GM21717 (cell line): ENCODE measurements around the gene C12orf57.

Experiments used
- ATAC-seq: cut with Tn5 transposase; IDR thresholded peaks from one replicate; pipeline ENCODE4 v1.9.1; 2021; ENCODE audit warnings: mild to moderate bottlenecking, moderate library complexity; ENCODE audit not compliant: unreplicated experiment

Gene C12orf57

DNA sequence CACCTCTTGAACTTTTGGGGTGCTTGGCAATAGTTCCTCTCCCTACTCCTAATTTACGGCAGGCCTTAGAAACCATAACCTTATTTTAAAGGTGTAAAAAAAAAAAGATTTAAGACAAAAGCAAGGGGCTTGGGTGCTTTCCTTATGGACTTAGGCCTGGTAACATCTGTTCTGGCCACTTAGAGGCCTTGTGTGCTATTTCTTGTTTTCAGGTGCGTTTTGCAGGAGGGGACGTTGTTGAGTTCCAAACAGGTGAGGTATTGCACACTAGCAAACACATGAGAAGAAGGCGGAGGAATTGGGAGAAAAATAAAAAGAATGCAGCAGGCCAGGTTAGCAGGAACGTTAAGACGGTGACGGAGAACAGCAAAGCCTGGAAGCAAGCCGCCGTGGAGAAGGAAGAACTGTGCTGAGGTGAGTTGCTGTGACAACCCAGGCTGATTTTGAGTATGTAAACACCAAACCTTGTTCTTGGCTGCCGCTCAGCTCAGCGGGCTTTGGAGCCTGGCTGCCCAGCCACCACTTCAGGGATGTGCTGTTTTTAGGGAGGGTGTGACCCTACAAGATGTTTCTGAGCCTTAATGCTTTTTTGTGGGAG lies 44.2 kb downstream of the C12orf57 start:
- no peak for ATAC-seq
